LNCaP clone FGC (cell line): ENCODE measurements around the gene HIVEP3.

Experiments
- DNase-seq: peaks from one replicate; pipeline ENCODE4 v3.0.0-alpha.2; 2011; ENCODE audit warnings: low read depth
- H3K4me3 ChIP-seq: 2 replicates; pipeline ENCODE4 v1.5.1; 2011; ENCODE audit warnings: mild to moderate bottlenecking, low read depth, low read length, control low read depth
- TF ChIP-seq, protein P1 (sequence below): IDR thresholded peaks from 2 replicates; pipeline ENCODE4 v1.5.1; 2012; ENCODE audit warnings: mild to moderate bottlenecking; ENCODE audit not compliant: control insufficient read depth, insufficient read depth; ENCODE audit errors: extremely low read depth

HIVEP3 gene

DNA sequence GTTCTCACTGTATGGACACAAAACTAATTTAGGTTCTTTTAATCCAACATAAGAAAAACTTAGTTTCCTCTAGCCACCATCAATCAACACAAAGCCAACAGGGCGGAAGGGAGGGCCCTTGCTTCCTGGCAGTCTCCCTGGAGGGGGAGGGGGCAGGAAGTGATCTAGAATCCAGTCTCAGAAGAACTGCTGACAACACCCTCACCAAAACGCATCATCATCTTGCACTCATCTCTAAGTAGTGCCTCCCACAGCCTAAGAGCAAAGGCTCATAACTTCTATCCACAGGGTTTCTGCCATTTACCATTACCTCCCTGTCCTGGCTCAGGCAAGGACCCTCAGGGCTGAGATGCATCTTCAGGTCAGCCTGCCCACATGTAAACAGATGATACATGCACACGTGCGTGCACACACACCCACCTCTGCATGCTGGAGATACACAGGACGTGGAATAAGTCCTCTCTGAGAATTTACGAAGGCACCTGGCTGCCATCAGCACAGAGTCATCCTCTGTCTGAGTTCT, 20.5 kb downstream of the HIVEP3 start:
- no peak for DNase-seq
- TF ChIP-seq, protein P1, sequence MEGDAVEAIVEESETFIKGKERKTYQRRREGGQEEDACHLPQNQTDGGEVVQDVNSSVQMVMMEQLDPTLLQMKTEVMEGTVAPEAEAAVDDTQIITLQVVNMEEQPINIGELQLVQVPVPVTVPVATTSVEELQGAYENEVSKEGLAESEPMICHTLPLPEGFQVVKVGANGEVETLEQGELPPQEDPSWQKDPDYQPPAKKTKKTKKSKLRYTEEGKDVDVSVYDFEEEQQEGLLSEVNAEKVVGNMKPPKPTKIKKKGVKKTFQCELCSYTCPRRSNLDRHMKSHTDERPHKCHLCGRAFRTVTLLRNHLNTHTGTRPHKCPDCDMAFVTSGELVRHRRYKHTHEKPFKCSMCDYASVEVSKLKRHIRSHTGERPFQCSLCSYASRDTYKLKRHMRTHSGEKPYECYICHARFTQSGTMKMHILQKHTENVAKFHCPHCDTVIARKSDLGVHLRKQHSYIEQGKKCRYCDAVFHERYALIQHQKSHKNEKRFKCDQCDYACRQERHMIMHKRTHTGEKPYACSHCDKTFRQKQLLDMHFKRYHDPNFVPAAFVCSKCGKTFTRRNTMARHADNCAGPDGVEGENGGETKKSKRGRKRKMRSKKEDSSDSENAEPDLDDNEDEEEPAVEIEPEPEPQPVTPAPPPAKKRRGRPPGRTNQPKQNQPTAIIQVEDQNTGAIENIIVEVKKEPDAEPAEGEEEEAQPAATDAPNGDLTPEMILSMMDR, result no peak

DNA sequence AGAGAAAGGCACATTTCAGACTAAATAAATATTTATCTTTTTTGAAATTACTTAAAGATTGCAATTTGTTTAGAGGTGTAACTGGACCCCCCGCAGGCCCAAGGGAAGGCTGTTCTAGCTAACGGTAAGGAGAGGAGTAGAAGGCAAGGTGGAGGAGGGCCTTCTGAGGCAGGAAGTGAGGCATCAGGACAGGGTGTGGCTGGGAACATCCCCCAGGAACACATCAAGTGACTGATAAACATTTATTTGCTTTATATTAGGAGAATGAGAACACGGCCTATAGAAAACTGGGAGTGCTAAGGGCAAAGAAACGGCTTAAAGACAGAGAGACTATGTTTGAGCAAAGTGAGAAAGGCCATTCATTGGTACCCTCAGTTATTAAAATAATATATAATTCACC, 23.2 kb downstream of the HIVEP3 start:
- no peak overlapping the region for H3K4me3 ChIP-seq
- TF ChIP-seq, protein P1, result no peak
- DNase-seq, result no peak

More for the DNA sequence above, 20.5 kb downstream of the HIVEP3 start:
- no peak overlapping the region for H3K4me3 ChIP-seq

DNA sequence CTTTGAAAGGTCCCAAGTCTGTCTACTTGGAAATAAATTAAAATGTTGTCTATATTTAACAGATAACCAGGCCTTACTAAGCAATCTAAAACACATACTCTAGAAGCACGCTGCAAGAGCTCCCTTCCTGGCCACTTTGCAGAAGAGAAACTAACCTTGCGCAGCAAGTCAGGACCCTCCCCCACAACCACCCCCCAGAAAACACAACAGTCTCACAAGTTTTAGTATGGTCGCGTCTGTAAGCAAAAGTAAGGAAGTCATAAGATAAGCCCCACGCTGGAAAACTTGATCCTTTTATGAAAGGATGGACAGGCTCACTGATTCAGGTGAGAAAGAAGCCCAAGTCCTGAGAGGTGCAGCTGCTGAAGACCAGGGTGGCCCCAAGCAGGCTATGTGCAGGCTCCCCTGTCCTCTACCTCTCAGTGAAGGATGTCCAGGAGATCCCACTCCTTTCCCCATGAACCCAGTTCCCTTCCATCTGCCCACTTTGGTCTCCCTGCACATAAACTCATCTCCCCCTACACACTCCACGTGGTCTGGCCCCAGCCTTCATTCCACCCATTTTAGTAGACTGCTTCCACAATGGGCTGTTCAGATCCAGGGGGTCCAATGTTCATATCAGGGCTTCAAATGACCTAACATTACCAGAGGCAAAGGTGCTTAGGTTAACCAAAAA, 23.8 kb downstream of the HIVEP3 start:
- TF ChIP-seq, protein P1, result no peak
- H3K4me3 ChIP-seq, result no peak overlapping the region
- DNase-seq, result no peak

DNA sequence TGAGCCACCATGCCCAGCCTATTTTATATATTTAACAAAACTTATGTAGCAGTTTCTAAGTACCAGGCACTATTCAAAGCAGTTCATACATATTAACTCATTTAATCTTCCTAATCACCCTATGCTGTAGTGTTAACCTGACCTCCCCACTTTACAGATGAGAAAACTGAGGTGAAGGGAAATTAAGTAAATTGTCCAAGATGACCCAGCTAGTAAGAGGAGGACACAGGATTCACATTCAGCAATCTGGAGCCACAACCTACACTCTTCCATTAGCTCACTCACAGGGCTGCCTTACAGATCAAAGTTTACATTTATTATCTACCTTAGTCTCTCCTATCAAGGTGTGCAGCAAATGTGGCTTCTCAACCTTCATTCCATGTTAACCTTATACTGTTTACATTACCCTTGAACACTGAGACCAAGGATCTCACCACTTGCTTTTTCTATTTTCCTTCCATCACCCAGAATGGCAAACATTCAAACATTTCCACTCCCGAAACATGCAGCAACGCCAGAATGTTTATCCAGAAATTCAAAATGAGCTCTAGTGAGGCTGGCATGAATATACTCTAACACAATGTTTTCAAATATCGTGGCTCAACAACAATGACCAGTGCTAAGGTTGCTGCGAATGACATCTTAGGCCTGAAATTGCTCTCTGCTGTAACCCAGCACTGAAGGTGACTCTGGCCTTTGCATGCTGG, 24.5 kb downstream of the HIVEP3 start:
- DNase-seq, result no peak
- no peak overlapping the region for H3K4me3 ChIP-seq

DNA sequence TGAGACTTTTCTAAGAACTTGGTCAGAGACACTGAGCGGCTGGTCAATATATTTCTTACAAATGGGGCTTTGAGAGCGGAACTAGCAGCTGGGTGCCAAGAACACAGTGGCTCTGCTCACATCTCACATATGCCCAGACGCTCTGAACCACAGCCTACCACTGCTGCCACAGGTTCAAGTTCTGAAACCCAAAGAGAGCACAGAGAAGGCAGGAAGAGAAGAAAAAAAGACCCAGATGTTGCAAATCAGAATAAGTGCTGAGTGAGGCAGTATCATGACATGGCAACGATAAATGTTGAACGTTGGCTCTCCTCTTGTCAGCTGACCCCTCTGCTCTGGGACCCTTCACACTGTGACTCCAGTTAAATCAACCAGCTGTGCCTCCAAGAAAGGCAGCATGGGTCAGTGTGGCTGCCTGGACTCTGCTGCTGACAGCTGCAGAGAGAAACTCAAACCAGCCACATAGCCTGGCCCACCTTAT, 26.4 kb downstream of the HIVEP3 start:
- H3K4me3 ChIP-seq, result no peak overlapping the region
- DNase-seq, result no peak
- TF ChIP-seq, protein P1, result no peak

More for the DNA sequence above, 24.5 kb downstream of the HIVEP3 start:
- TF ChIP-seq, protein P1, result no peak

DNA sequence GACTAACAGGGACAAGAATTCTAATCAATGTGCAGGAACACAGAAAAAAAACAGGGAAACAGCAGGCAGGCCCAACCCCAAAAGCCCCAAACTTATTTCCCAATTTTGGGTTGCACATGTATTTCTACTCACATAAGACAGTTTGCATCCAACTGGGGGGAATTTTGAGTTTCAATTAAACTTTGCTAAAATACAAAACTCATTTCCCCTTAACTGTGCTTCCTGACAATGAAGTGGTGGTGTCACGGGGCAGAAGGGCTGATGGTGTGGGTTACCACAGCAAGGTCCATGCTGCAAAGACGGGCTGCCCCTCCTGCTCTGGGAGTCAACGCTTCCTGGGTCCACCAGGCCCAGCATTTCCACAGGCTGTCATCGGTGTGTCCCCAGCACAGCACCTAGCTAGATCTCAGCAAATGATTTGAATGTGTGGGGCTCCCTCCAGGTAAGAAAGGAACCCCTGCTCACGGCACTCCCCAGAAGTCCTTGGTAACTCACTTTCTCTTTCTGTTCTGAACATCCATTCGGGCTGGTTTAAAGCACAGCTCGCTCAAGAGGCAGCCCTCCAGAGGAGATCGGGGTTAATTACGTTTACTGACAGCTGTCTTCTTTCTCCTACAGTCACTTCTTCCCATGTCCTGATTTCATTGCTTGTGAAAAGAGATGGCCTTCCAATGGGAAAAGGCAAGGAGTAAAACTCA, 27.4 kb downstream of the HIVEP3 start:
- no peak for DNase-seq
- TF ChIP-seq, protein P1, result no peak
- no peak overlapping the region for H3K4me3 ChIP-seq
